Liver (tissue), 3 donors: ENCODE results near the gene COLEC11.
A peak's percentile ranks its signal among the peaks of the same experiment; 100 is the strongest.

ENCODE experiments used
- ATF3 ChIP-seq: IDR thresholded peaks from 2 replicates; pipeline ENCODE4 v1.6.1; 2016; ENCODE audit warnings: antibody characterized with exemption
- CTCF ChIP-seq: fragments of 150-350 bp; IDR thresholded peaks from 2 replicates; pipeline ENCODE4 v1.5.1; 2017; ENCODE audit warnings: improper control_type of control experiment, low read depth, low read length; ENCODE audit not compliant: missing input control
- HNF4A ChIP-seq, 2 donors: conservative IDR thresholded peaks; 2 replicates each; pipeline ENCODE4 v1.6.1; 2016; ENCODE audit warnings: antibody characterized with exemption in 2 of 2, mild to moderate bottlenecking in 2 of 2
- donor health status: healthy.
- donor health status: healthy.

GRCh38 chr2:3578987-3579386, 15.9 kb upstream of the COLEC11 start:
- TF ChIP-seq ATF3 (no peak), CTCF (no peak), HNF4A (conservative IDR thresholded peaks at IDR 0.05) (peak in 1 of 2 donors; percentile 28)
